PFSK-1 (cell line): ENCODE data around the gene ZNF581.

ENCODE experiments used
- FOXP2 ChIP-seq: optimal IDR thresholded peaks from 2 replicates; pipeline ENCODE3; 2011; ENCODE audit warnings: borderline replicate concordance, control low read depth, inconsistent platforms; ENCODE audit not compliant: insufficient read depth; ENCODE audit errors: extremely low read length, extremely low read depth
- POLR2AphosphoS5 ChIP-seq: IDR thresholded peaks from 2 replicates; pipeline ENCODE4 v1.6.1; 2012; ENCODE audit warnings: low read depth, mild to moderate bottlenecking, control low read depth, low read length, moderate library complexity
- REST ChIP-seq, 2 experiments: IDR thresholded peaks; 2 replicates each; pipeline versions ENCODE4 v1.6.1 to v1.8.0; 2011 to 2012; ENCODE audit warnings: low read depth in 2 of 2, low read length in 2 of 2, control low read depth in 1 of 2, inconsistent platforms in 1 of 2, mild to moderate bottlenecking in 1 of 2, moderate library complexity in 1 of 2; ENCODE audit not compliant: insufficient read depth in 1 of 2
- SIN3A ChIP-seq: IDR thresholded peaks from 2 replicates; pipeline ENCODE4 v1.6.1; 2012; ENCODE audit warnings: mild to moderate bottlenecking, low read length, moderate library complexity, borderline replicate concordance; ENCODE audit not compliant: insufficient read depth
- TAF1 ChIP-seq: IDR thresholded peaks from 2 replicates; pipeline ENCODE4 v1.6.1; 2012; ENCODE audit warnings: low read length, control low read depth, borderline replicate concordance; ENCODE audit not compliant: insufficient read depth

The ZNF581 gene

GRCh38 chr19:55681131-55682092, 38.0 kb downstream of the ZNF581 start:
- TF ChIP-seq FOXP2 (no peak), REST (IDR thresholded peaks at IDR 0.05; ENCODE audit: insufficient read depth in 1 of 2, low read depth in 2 of 2, low read length in 2 of 2) (no peak), TAF1 (no peak), SIN3A (no peak), POLR2AphosphoS5 (no peak)

- TF ChIP-seq FOXP2 (no peak), TAF1 (no peak)
Observed at GRCh38 chr19:55683449-55684261, 40.2 kb downstream of the ZNF581 start.

- TF ChIP-seq REST (IDR thresholded peaks at IDR 0.05; ENCODE audit: insufficient read depth in 1 of 2, low read depth in 2 of 2, low read length in 2 of 2): no peak
- TF ChIP-seq TAF1: no peak
- no peak for TF ChIP-seq FOXP2
- TF ChIP-seq POLR2AphosphoS5: no peak
- no peak for TF ChIP-seq SIN3A
Observed at GRCh38 chr19:55684946-55685681, 41.7 kb downstream of the ZNF581 start.

GRCh38 chr19:55685776-55686175, 42.3 kb downstream of the ZNF581 start:
- TF ChIP-seq REST (IDR thresholded peaks at IDR 0.05; ENCODE audit: insufficient read depth in 1 of 2, low read depth in 2 of 2, low read length in 2 of 2) (no peak), TAF1 (no peak), FOXP2 (no peak), POLR2AphosphoS5 (no peak), SIN3A (no peak)
